Breast epithelium (tissue), 3 donors: ENCODE data around the gene LBP.

Experiments
- CTCF ChIP-seq, 3 donors: fragments of 450-650 bp; IDR thresholded peaks; one replicate each; pipeline ENCODE4 v1.5.1; 2016 to 2017; ENCODE audit warnings: antibody characterized with exemption in 3 of 3, mild to moderate bottlenecking in 3 of 3, moderate library complexity in 3 of 3
- POLR2A ChIP-seq: fragments of 450-650 bp; IDR thresholded peaks from one replicate; pipeline ENCODE4 v1.6.1; 2016; ENCODE audit warnings: antibody characterized with exemption, mild to moderate bottlenecking, moderate library complexity
- POLR2AphosphoS5 ChIP-seq, 3 donors: sonication (generic); formaldehyde crosslinking; IDR thresholded peaks; one replicate each; pipeline ENCODE4 v1.6.1; 2017; ENCODE audit warnings: antibody characterized with exemption in 3 of 3

DNA sequence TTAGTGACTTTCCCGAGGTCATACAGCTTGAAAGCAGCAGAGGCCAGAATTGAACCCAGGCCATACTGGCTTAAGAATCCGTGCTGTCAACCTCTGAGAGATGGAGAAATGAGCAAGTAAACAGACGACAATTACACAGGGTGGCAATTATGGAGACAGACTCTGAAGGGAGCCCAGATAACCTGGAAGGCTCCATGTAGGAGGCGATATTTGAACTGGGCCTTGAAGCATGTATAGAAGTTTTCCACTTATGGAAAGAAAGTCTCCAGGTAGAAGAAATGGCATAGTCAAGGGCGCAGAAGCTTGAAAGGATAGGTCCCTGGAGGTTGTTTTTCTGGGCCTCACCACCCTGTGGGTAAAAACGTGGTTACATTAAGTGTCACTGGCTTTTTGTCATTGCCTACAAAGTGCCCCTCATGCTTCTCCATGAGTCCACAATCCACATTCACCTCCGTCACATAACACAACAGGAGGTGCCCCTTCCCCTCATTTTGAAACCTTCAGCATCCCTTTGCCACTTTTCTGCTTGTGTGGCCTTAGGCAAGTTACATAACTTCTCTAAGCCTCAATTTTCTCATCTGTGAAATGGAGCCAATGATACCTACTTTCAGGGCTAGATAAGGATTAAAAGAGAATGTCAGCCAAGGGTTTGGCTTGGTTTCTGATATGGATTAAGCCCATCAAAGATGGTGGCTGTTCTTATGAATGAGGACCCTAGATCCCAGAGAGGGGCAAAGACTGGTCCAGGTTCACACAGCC, 48.2 kb upstream of the LBP start:
- TF ChIP-seq CTCF (IDR thresholded peaks at IDR 0.05), result no peak
- TF ChIP-seq POLR2A, result no peak
- TF ChIP-seq POLR2AphosphoS5 (IDR thresholded peaks at IDR 0.05), result no peak
